ENCODE data around the gene KIF1B.
A peak's percentile ranks its signal among the peaks of the same experiment; 100 is the strongest.
"Not testable (repeated sequence)": the region's sequence is repeated elsewhere in the genome, so short reads cannot be mapped to it uniquely, and the experiment has no call there.

The KIF1B gene

DNA sequence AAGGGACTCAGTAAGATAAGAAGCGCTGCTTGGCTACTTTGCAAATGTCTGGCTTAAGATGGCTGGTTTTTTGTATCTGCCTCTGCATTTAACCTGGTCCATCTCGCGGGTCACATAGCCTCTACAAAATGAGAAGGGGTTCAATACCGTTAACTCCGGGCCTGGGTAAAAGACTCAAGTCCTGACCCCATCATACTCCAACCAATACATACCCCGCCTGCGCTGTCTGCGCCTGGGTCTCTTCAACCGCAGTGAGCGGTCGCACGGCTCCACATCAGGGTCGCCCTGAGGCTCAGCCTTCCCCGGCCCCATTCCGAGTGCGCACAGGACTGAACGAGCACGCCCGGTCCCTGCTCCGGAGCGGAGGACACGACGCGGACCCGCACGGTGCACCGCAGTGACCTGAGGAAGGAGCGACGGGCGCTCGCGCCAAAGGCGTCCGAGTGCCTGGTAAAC, 187.9 kb downstream of the KIF1B start:
- no peak for DNase-seq

DNA sequence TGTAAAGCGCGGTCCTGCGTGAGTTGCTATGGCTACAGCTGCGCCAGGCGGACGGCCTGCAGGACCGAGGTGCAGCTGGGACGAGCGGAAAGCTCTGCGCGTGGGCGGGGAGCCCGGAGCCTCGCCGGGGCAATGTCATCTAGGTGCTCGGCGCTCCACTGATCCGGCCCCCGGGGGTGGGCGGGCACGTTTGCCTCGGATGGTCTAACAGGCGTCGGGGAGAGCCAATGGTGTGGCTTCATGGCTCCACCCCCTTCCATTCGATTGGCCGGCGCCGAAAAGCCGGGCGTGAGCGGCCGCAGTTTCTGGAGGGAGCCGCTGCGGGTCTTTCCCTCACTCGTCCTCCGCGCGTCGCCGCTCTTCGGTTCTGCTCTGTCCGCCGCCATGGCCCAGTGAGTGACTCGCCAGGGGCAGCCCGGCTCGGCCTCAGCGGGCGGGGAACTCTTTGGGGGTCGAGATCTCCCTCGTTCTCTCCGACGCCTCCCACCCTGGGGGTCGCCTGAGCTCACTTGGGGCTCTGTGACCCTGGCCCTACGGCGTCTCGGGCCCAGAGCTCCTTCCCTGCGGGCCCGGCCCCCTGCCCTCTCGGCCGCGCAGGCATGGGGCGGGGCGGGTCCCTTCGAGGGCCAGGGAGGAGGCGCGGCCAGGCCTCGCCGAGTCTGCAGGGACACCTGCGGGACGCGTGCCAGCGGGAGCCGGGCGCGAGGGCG, 188.5 kb downstream of the KIF1B start, which contains the start of gene PGD:
TSS of gene PGD (plus strand) at position 331 of the 710 bp plus-strand sequence. CDS start at position 385, 54 bp downstream.
- peak; percentile 99 for DNase-seq

DNA sequence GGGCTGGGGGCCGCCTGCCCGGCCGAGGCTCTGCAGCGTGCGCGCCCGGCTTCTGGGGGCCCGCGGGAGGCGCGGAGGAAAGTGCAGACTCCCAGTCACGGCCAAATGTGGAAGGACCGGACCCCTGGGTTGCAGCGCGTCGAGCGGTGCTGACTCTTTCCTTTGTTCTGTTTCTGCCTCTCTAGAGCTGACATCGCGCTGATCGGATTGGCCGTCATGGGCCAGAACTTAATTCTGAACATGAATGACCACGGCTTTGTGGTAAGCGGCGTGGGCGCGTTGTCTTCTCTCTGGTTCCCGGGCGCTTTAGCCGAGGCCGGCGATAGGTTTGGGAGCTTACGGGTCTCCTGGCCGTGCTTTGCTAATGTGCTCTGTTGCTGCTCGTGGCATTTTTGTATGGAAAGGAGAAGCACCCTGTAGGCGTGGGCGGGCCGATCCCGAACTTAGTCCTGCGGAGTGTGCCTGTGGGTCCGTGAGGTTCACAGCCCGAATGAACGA, 189.1 kb downstream of the KIF1B start:
- DNase-seq, result no peak

DNA sequence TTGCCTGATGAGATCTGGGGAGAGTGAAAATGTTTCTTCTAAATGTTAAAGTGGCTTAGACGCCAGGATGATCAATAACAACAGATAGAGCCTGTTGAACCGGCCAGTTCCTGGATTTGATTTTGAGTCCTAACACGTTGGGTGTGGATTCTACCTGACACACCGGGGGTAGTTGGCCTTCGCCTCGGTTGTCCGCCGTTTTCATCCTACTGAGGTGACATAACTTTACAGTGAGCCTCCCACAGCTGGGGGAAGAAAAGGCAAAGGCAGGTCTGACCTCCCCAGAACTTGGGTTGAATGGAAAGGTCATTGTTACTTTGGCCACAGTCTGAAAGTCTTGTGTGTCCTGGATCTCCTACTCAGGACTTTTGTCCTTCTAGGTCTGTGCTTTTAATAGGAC, 189.6 kb downstream of the KIF1B start:
- no peak for DNase-seq

DNA sequence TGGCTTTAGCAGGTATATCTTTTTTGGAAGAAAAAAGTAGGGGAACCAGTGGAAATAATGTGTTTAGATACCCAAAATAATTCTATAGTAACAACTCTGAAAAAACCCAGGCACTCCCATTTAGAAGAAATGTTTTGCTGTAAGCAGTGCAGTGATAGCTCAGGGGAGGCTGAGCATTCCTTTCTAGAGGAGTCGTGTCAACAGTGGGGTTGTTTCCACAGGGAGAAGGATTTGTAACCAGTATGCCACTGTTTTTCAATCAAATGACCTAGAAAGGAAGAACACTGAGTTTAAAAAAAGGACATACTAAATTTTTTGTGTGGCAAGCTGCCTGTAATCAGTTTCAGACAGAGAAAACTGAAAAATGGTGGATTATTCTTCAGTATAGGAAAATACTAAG, 190.9 kb downstream of the KIF1B start:
- no peak for DNase-seq

DNA sequence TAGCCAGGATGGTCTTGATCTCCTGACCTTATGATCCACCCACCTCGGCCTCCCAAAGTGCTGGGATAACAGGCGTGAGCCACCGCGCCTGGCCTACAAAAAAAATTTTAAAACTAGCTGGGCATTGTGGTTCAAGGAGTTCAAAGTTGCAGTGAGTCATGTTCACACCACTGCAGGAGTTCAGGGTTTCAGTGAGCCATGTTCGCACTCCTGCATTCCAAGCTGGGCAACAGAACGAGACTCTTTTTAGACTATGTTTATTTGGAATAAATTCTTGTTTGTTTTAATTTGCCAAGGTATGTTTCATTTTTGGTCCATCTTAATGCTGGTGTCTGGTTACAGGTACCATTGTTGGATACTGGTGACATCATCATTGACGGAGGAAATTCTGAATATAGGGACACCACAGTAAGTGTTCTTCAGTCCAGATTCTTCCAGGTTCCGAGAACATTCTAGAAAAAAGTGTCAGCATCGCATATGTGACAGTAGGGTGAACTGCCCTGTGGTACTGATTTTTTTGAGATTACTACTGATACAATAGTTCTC, 192.4 kb downstream of the KIF1B start:
- no peak for DNase-seq

DNA sequence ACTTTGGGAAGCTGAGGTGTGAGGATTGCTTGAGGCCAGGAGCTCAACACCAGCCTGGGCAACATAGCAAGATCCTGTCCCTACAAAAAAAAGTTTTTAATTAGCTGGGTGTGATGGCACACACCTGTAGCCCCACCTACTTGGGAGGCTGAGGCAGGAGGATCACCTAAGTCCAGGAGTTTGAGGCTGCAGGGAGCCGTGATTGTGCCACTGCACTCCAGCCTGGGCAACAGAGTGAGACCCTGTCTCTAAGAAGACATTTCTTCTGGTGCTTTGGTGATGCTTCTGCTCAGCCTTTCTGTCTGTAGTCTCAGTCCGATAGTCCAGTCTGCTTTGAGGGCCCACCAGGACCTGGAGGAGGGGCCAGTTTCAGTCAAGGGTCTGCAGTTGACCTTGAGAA, 196.8 kb downstream of the KIF1B start:
- DNase-seq, result no peak

DNA sequence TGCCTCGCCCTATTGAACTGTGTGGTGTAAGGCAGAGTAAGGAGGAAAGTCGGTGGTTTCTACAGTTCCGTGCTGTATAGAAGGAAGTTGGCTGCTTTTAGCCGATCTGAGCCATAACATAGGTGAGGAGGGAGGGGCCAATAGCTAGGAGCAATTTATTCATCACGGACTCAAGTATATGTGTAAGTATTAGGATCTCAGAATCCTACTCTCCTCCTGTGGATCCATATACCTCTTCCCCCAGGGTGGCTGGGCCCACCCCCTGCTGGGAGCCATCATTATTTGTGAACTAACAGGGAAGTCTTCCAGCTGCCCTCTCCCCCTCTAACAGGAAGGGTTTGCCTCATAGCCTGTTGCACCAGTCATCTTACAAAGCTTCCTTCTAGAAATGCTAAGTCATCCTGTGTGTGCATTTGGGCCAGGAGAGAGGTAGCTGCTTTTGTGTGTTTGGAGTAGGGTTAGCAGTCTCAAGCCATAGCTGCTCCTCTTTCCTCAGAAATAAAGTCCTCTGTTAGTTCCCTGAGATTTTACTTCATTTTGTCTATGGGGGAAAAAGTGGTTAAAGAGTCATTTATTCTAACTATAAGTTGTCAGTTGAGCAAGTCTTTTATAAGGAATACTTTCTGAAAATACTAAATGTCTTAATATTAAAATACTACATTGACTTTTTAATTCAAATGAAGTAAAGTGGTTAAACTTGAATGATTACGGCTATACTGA, 205.0 kb downstream of the KIF1B start:
- DNase-seq, result peak; percentile 52

DNA sequence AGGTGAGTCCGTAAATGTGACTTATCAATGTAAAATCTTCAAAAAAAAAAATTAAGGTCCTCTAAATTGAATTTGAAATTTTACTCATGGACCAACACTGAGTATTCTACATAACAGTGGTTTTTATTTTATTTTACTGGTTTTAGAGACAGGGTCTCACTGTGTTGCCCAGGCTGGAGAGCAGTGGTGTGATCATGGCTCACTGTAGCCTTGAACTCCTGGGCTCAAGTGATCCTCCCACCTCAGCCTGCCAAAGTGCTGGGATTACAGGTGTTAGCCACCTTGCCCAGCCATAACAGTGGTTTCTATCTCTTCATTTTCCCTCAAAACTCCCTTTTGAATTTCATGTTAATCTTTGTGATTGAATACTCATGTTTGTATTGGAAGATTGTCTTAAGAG, 205.6 kb downstream of the KIF1B start:
- not testable (repeated sequence) for DNase-seq

DNA sequence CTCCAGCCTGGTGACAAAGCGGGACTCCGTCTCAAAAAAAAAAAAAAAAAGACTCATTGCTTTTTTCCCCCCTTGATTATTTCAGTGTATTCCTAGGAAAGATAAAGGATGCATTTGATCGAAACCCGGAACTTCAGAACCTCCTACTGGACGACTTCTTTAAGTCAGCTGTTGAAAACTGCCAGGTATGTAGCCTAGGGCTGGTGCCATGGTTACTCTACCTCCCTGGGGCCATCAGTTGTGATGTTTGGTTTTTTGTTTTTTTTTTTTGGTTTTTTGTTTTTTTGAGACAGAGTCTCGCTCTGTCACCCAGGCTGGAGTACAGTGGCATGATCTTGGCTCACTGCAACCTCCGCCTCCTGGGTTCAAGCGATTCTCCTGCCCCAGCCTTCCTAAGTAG, 208.4 kb downstream of the KIF1B start:
- DNase-seq, result not testable (repeated sequence)

DNA sequence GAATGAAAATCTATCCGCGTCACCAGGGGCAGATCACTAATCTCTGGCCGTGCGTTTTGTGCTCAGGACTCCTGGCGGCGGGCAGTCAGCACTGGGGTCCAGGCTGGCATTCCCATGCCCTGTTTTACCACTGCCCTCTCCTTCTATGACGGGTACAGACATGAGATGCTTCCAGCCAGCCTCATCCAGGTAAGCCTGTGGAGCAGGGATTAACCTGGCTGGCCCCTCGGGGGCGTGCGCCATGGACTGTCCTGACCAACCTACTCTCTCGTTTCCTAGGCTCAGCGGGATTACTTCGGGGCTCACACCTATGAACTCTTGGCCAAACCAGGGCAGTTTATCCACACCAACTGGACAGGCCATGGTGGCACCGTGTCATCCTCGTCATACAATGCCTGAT, 209.0 kb downstream of the KIF1B start:
- no peak for DNase-seq

DNA sequence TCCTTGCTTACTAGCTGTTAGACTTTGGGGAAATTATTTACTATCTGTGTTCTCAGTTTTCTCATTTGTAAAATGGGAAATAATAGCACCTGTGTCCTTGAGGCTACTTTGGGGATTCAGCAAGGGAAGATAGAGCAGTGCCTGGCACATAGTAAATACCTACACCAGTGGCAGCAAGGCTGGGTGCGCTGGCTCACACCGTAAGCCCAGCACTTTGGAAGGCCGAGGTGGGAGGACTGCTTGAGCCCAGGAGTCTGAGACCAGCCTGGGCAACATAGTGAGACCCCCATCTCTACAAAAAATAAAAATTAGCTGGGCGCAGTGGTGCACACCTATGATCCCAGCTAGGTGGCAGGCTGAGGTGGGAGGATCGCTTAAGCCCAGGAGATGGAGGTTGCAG, 211.3 kb downstream of the KIF1B start:
- no peak for DNase-seq

DNA sequence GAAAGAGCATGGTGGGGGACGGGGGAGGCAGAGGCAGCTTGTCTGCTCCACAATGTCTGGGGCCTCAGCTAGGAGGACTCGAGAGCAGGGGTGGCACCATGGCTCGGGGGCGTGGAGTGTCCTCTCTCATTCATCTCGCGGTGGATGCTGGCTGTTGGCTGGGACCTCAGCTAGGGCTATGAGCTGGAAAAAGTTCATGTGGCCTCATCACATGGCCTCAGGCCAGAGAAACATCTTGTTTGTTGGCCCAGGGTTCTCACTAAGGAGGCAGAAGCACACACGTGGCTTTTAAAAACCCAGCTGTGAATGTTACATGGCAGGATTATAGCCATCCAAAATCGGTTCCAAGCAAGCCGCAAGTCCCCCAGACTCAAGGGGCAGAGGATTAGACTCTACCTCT, 213.7 kb downstream of the KIF1B start:
- no peak for DNase-seq

DNA sequence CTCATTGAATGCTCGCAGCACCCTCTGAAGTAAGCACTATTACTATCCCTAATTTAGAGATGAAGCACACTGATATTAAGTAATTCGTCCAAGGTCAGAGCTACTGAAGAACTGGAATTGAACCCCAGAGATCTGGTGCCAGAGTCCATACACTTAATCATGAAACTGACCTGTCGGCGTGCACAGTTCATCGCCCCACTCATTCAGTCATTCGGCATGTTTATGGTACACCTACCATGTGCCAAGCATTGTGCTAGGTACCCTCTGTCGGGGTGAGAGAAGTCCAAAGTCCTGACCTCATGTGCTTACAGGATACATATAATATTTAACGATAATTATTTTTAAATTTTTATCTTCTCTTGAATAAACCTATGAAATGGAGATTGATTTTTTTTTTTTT, 214.3 kb downstream of the KIF1B start:
- DNase-seq, result no peak

DNA sequence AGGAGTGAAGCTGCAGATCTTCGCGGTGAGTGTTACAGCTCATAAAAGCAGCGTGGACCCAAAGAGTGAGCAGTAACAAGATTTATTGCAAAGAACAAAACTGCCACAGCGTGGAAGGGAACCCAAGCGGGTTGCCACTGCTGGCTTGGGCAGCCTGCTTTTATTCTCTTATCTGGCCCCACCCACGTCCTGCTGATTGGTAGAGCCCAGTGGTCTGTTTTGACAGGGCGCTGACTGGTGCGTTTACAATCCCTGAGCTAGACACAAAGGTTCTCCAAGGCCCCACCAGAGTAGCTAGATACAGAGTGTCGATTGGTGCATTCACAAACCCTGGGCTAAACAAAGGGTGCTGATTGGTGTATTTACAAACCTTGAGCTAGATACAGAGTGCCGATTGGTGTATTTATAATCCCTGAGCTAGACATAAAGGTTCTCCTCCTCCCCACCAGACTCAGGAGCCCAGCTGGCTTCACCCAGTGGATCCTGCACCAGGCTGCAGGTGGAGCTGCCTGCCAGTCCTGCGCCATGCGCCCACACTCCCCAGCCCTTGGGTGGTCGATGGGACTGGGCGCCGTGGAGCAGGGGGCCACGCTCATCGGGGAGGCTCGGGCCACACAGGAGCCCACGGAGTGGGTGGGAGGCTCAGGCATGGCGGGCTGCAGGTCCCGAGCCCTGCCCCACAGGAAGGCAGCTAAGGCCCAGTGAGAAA, 215.6 kb downstream of the KIF1B start:
- peak; percentile 14 for DNase-seq

DNA sequence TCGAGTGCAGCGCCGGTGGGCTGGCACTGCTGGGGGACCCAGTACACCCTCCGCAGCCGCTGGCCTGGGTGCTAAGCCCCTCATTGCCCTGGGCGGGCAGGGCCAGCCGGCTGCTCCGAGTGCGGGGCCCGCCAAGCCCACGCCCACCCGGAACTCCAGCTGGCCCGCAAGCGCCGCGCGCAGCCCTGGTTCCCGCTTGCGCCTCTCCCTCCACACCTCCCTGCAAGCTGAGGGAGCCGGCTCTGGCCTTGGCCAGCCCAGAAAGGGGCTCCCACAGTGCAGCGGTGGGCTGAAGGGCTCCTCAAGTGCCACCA, 216.1 kb downstream of the KIF1B start:
- not testable (repeated sequence) for DNase-seq

DNA sequence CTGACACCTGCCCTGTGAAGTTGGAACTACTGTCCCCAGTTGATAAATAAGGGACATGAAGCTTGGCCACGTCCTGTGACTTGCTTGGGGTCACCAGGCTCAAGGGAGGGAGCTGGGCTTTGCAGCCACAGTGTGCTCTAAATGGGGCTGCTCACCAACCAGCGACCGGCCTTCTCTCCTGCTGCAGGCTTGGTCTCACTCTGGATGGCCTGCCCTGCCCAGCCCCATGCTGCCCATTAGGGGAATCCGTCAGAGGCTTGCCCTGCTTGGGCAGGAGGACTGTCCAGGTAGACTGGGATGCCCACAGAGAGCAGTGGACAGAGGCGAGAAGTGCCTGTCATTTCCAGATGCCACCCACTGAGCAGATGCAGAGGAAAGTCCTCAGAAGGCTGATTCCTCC, 218.6 kb downstream of the KIF1B start:
- DNase-seq, result no peak

DNA sequence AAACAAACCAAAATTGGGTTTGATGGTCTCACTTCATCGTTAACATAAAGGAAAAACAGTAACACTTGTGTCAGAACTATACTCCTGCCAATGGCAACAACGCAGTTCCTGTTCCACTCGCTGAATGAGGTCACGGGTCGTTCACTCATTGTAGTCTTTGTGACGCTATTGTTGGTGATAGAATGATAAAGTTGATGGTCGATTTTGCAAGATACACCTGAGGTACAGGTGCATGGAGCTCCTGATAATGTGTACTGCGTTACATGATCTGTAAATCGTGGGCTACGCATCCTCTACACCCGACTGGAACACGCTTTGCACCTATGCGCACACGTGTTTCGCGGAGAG, 219.5 kb downstream of the KIF1B start:
- peak; percentile 46 for DNase-seq

DNA sequence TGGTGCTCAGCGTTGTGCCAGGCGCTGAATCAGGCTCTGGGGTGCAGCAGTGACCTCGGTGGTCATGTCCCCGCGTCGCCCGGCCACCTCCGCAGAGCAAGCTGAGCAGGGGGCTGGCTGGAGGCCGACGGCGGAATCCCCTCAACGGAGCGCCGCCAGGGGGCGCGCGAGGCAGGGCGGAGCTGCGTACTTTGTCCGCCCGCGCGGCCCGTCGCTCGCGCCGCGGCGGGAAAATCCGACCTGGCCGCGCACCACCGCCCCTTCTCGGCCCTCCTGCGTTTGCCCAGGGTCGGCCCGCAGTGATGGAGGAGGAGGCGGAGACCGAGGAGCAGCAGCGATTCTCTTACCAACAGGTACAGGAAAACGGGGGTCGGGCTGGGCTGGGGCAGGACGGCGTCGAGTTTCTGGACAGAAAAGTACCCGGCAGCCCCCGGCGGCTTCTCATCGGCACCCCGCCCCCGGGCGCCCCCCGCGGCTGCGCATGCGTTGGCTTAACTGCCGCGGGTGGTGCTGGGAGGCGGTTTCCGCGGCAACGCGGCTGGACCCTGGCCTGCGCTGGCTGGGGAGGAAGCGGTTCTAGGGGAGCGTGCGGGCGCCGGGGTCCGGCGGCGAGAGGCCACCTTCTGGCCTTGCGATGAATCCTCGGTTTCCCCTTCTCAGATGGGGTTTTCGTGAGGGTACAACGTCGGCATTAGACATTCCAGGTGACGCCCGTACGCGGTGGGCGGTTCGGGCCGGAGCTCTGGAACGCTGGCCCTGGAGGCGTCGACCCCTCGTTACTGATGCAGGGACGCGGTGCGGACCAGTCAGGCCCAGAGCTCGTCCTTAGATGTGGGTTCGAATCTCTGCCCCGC, 220.1 kb downstream of the KIF1B start, which contains the start of gene CENPS:
TSS of gene CENPS (plus strand) at position 218 of the 854 bp plus-strand sequence. CDS start at position 303, 85 bp downstream.
- DNase-seq, result peak; percentile 95
